Measurements from ENCODE around the gene MREG. TPM values are rescaled to one million over a fixed set of nuclear protein-coding genes. Genes with fewer than 3 reads are reported as not detected.

The MREG gene, protein sequence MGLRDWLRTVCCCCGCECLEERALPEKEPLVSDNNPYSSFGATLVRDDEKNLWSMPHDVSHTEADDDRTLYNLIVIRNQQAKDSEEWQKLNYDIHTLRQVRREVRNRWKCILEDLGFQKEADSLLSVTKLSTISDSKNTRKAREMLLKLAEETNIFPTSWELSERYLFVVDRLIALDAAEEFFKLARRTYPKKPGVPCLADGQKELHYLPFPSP
- total RNA-seq = 2.8 and 4.0 TPM in 2 replicates
- long read RNA-seq, partial matches to known transcripts = 0 of 1 reads
- long read RNA-seq, other reads (novel, unspliced or antisense) = 1 of 1 reads

DNA sequence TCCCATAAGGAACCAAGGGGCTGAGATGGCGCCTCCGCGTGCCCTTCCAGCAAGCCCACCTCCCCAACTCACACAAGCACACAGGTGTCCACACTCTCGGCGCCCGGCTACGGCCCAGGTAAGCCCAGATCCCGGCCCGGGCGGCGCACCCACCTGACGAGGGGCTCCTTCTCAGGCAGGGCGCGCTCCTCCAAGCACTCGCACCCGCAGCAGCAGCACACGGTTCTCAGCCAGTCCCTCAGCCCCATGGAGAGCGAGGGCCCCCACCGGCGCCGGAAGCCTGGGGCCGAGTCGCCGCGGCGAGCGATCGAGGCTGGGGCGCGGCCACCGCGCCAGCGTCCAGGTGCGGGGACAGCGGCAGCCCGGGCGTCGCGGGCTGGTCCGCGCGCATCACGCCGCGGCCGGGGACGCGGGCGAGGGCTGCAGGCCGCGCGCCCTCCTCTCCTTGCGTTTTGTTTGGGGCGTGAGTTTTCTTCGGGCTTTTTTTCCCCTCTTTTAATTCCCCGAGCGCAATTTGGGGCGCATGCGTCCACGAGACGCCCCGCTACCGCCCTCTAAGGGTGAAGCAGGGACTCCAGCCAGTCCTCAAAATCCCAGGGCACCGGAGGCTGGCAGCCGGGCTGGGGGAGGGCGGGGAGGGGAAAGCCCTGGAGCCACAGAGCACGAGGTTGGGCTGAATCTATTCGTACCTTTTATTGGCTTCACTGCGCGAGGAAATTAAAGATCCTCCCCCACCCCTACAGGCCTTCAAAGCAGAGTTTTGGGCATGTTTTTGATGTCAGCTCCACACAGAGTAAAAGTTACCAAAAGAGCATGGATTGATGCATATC, at the start of gene MREG:
Gene MREG (minus strand): TSS at position 472 of the 830 bp plus-strand sequence. CDS start 224 bp downstream, at position 248.
- Mint-ChIP-seq H3K27ac (ENCODE audit: unreplicated experiment) (no peak within 1 kb of the TSS), H3K4me1 (ENCODE audit: unreplicated experiment) (peaks cover 11% of the 10 kb centered on the region), H3K9me3 (ENCODE audit: unreplicated experiment) (no peaks in the 10 kb centered on the region), H3K27me3 (ENCODE audit: unreplicated experiment) (no peaks in the 10 kb centered on the region), H3K4me3 (ENCODE audit: unreplicated experiment) (peak within 1 kb of the TSS; percentile 82), H3K36me3 (ENCODE audit: unreplicated experiment) (peaks cover 1% of the 10 kb centered on the region)
- TF ChIP-seq, protein P1, sequence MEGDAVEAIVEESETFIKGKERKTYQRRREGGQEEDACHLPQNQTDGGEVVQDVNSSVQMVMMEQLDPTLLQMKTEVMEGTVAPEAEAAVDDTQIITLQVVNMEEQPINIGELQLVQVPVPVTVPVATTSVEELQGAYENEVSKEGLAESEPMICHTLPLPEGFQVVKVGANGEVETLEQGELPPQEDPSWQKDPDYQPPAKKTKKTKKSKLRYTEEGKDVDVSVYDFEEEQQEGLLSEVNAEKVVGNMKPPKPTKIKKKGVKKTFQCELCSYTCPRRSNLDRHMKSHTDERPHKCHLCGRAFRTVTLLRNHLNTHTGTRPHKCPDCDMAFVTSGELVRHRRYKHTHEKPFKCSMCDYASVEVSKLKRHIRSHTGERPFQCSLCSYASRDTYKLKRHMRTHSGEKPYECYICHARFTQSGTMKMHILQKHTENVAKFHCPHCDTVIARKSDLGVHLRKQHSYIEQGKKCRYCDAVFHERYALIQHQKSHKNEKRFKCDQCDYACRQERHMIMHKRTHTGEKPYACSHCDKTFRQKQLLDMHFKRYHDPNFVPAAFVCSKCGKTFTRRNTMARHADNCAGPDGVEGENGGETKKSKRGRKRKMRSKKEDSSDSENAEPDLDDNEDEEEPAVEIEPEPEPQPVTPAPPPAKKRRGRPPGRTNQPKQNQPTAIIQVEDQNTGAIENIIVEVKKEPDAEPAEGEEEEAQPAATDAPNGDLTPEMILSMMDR (IDR thresholded peaks at IDR 0.05) = peak; percentile 77
- peak; percentile 93 for DNase-seq (ENCODE audit: extremely low spot score, unreplicated experiment)

DNA sequence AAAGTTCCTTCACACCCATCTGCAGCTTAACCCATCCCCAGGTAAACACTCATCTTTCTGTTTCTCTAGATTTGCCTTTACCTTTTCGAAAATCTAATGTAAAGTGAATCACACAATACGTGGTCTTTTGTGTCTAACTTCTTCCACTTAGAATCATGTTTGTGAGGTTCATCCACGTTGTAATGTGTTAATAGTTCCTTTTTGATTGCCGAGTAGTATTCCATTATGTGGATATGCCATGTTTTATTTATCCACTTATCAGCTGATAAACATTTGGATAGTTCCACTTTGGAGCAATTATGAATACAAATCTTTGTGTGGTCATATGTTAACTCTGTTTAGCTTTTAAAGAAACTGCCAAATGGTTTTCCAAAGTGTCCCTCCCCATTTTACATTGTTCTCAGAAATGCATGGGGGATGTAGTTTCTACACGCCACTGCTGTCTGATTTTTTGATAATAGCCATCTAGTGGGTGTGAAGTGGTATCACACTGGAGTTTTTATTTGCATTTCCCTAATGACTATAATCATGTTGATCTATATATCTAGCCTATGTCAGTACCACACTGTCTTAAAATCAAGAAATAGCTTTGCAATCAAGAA, 46.0 kb upstream of the MREG start:
- no peaks in the 10 kb centered on the region for H3K9me3 Mint-ChIP-seq (ENCODE audit: unreplicated experiment)
- no peaks in the 10 kb centered on the region for H3K27me3 Mint-ChIP-seq (ENCODE audit: unreplicated experiment)
- TF ChIP-seq, protein P1 (IDR thresholded peaks at IDR 0.05) = no peak
- DNase-seq (ENCODE audit: extremely low spot score, unreplicated experiment) = no peak
- no peak overlapping the region for H3K4me3 Mint-ChIP-seq (ENCODE audit: unreplicated experiment)
- peaks cover 9% of the 10 kb centered on the region for H3K36me3 Mint-ChIP-seq (ENCODE audit: unreplicated experiment)
- H3K27ac Mint-ChIP-seq (ENCODE audit: unreplicated experiment) = no peak overlapping the region
- H3K4me1 Mint-ChIP-seq (ENCODE audit: unreplicated experiment) = peaks cover 15% of the 10 kb centered on the region

DNA sequence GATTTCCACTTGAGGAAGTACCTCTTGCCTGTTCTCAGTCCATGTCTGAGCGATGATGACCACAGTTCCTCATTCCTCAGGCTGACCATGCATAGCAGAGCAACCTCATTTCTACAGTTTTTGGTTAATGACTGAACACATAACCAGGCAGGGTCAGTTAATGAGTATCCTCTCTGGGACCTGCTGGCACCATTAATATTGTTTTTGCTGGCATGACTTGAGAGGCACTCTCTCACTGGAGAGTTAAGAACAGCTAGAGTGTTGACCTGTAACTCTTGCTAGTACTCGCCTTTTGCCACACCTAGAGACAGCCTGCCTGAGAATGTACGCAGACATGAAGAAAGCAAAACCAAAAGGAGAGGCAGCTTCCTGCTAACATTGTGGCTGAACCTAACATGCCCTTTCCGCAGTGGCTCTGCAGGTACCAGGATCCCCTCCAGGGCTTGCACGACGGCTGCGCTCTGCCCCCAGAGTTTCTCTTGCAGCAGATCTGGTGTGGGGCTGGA, 44.4 kb upstream of the MREG start:
- Mint-ChIP-seq H3K27me3 (ENCODE audit: unreplicated experiment) (no peaks in the 10 kb centered on the region), H3K9me3 (ENCODE audit: unreplicated experiment) (peaks cover under 1% of the 10 kb centered on the region), H3K4me3 (ENCODE audit: unreplicated experiment) (no peak overlapping the region), H3K27ac (ENCODE audit: unreplicated experiment) (peak overlapping the region; percentile 10), H3K36me3 (ENCODE audit: unreplicated experiment) (peaks cover 9% of the 10 kb centered on the region), H3K4me1 (ENCODE audit: unreplicated experiment) (peaks cover 15% of the 10 kb centered on the region)
- DNase-seq (ENCODE audit: extremely low spot score, unreplicated experiment) = no peak
- TF ChIP-seq, protein P1 (IDR thresholded peaks at IDR 0.05) = no peak

DNA sequence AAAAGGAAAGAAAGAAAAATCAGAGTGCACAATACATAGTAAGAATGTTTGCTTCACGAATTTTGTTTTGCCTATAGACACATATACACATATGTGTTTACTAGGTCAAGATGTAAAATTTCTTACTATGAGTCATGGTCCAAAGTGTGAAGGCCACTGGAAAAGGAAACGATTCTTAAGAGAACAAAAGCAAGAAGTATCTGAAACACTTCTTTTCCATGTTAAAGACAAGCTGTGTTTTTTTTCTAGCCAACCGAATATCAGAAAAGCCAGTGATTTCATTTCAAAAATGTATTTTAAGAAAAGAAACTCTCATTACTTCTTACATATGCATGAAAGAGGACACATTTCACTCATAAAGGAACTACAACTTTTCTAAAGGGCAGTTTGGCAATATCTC, 43.4 kb upstream of the MREG start:
- Mint-ChIP-seq H3K27me3 (ENCODE audit: unreplicated experiment) (no peaks in the 10 kb centered on the region), H3K4me1 (ENCODE audit: unreplicated experiment) (peaks cover 15% of the 10 kb centered on the region), H3K4me3 (ENCODE audit: unreplicated experiment) (no peak overlapping the region), H3K36me3 (ENCODE audit: unreplicated experiment) (peaks cover 9% of the 10 kb centered on the region), H3K9me3 (ENCODE audit: unreplicated experiment) (peaks cover 4% of the 10 kb centered on the region), H3K27ac (ENCODE audit: unreplicated experiment) (no peak overlapping the region)
- TF ChIP-seq, protein P1 (IDR thresholded peaks at IDR 0.05) = no peak
- no peak for DNase-seq (ENCODE audit: extremely low spot score, unreplicated experiment)
